HG02798 (cell line): Measurements from ENCODE around the gene SLC25A36.

Experiments used
- ATAC-seq: cut with Tn5 transposase; IDR thresholded peaks from one replicate; pipeline ENCODE4 v1.9.1; 2021; ENCODE audit warnings: mild to moderate bottlenecking; ENCODE audit not compliant: unreplicated experiment, poor library complexity

SLC25A36 gene

DNA sequence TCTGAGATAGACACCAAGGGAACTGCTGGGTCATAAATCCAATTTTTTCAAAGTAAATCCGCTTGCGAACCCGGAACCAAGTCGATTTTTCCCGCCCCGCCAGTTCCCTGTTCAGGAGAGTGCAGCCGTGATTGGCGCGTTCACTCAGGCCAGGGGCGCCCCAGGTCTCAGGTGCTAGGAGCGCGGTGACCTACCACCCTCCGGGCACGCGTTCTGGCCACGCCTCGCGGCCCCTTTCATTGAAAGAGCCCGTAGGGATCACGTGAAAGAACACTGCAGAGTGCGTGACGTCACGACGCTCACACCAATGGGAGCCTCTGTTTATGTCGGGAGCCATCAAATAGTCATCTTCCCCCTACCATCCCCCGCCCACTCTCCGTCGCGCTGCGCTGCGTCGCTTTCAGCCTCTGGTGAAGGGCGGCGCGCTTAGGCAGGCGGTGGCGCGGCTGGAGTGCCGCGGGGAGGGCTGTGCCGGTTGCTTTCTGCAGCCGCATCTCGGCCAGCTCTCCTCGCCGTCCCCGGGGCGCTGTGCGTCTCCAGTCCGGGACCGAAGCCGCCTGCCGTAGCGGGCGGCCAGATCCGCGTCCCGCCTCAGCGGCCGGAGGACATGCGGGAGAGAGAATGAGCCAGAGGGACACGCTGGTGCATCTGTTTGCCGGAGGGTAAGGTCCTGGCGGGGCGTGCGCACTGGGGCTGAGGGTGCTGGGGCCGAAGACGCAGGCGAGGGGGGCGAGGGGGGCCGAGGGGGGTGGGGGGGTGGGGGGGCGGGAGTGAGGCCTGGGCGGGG lies at the start of gene SLC25A36:
SLC25A36 (plus strand) TSS at position 403 of the 787 bp plus-strand sequence; CDS start at position 622, 219 bp downstream.
- peak; percentile 97 for ATAC-seq

DNA sequence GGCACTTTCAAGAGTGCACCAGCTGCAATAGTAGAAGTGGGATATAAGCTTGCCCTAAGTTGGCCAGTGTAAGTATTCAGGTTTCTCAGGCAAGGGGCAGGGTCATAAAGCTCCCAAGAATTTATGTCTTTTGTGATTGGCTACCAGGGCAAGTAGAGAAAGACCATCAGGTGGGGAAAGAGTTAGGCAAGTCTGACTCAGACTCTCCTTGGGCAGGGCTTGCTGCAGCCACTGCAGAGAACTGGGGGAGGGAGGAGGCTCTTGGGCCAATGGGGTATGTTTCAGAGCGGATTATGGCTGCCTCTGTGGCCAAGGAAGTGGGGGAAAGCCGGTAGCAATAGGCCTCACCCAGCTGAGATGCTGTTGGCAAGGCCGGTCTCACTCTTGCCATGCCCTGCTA lies 44.6 kb upstream of the SLC25A36 start:
- no peak for ATAC-seq

GRCh38 chr3:140898340-140899180 lies 43.1 kb upstream of the SLC25A36 start:
- ATAC-seq: peak; percentile 57

- no peak for ATAC-seq
Observed at GRCh38 chr3:140899363-140899762, 42.3 kb upstream of the SLC25A36 start.

- ATAC-seq: no peak
Observed at GRCh38 chr3:140902791-140903190, 38.8 kb upstream of the SLC25A36 start.

GRCh38 chr3:140903196-140903595 lies 38.4 kb upstream of the SLC25A36 start:
- ATAC-seq: no peak

DNA sequence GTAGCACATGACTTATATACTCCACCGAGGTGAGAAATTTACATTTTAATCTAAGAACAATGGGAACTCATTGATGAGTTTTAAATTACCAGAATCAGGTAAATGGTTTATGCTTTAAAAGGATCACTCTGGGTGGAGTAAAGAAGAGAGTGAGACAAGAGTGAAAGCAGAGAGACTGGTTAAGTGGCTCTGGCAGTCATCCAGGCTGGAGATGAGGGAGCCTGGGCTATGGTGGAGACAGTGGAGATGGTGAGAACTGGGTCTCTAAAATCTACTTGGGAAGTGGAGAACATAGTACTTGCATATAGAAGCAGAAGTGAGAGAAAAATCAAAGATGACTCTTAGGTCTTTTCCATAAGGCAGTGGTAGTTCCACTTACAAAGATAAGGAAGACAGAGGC lies 37.1 kb upstream of the SLC25A36 start:
- ATAC-seq: no peak

GRCh38 chr3:140905559-140905958 lies 36.1 kb upstream of the SLC25A36 start:
- ATAC-seq: no peak

DNA sequence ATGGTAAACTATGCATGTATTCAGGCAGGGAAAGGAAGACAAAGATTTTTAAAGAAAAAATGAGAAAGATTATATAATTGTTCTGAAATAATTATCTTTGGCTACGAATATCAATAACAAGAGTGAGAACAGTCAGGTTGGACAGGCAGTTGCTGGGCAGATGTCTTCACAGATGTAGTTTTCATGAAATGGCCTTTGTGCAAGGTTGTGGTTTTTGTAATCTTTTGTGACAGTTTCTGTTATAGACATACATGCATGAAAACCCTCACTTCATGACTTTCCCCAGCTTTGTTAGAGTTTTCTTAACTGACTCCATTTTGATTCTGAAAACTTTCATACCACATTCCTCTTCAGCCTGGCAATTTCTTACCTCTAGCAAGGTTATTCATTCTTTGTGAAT lies 34.9 kb upstream of the SLC25A36 start:
- peak; percentile 67 for ATAC-seq

GRCh38 chr3:140910860-140911259 lies 30.8 kb upstream of the SLC25A36 start:
- ATAC-seq: no peak

DNA sequence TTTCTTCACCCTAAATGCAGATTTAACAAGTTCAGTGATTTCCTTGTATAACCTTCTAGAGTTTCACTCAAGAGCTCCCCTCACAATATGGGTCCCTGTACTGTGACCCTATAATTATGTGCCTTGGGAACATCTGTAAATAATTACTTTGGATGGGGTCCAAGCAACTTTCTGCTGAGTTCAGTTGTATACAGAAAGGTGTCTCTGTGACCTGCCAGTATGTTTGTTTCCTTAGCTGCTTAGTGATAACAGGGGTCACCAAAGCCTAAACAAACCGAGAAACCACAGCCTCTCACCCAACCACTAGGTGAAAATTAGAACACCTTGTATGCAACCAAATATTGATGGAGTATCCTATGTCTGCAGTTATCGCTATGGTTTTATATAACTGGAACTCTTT lies 29.8 kb upstream of the SLC25A36 start:
- ATAC-seq: no peak

DNA sequence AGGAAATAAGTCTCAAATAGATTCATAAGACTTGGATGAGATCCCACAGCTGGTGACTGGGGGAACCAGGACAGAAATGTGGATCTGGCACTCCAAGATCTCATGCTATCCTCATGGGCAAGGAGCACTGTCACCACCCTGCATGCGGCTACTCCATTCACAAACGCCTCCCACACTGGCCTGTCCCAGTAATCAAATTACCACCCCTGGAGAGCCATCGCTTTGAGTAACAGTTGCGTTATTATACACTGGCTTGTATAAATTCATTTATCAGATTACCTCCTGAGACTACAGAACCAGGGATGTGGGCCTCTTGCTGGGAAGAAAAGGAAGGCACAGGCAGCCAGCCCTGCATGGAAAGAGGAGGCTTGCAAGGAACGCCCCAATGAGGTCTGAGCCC lies 27.9 kb upstream of the SLC25A36 start:
- no peak for ATAC-seq

DNA sequence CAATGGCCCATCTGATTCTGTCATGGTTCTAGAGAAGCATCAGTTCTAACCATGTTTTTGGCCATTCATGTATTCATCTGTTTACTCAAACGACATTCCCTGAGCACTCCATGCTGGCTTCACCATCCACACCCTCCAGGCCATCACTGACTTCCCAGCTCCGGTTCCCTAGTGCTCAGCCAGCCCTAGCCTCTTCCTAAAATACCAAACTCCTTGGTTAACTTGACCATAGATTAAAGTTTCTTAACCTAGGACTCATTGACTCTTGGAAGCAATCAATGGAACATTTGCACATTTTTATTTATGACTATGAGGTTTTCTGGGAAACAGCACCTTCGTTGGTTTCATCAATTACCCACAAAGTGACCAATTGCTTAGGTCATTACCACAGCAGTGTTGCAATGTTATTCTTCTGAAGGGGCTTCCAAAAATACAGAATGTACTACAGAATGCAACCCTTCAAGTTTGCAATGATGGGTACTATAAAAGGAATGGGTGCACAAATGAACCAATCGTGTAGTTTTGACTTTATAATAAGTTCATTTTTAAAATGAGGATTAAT lies 27.2 kb upstream of the SLC25A36 start:
- no peak for ATAC-seq

DNA sequence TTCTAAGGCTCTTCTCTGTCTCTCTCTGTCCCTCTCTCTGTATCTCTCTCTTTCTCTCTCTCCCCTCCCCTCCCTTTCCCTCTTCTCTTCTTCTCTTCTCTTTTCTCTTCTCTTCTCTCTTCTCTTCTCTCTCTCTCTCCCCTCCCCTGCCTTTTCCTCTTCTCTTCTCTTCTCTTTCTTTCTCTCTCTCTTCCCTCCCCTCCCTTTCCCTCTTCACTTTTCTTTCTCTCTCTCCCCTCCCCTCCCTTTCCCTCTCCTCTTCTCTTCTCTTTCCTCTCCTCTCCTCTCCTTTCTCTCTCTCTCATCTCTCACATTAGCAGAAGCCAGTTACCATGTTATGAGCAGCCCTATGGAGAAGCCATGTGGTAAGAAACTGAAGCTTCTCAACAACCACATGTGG lies 25.0 kb upstream of the SLC25A36 start:
- no peak for ATAC-seq

DNA sequence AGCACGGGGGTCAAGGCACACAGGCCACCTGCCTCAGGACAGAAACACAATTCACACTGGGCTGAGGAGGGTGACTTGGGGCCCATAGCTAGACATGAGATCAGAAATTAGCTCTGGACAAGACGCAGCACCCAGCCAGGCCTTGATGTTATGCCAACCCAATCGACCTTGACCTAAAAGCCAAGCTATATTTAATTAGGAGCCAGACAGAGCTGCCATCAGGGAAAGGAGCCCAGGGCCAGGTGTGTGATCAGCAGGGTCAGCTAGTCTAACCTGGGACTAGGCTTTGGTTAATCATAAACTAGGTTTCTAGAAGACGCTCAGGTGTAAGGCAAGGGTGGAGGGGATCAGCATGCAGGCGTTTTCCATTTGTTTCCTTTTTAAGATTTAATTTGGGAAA lies 23.9 kb upstream of the SLC25A36 start:
- no peak for ATAC-seq

- no peak for ATAC-seq
Observed at GRCh38 chr3:140920029-140920428, 21.6 kb upstream of the SLC25A36 start.

DNA sequence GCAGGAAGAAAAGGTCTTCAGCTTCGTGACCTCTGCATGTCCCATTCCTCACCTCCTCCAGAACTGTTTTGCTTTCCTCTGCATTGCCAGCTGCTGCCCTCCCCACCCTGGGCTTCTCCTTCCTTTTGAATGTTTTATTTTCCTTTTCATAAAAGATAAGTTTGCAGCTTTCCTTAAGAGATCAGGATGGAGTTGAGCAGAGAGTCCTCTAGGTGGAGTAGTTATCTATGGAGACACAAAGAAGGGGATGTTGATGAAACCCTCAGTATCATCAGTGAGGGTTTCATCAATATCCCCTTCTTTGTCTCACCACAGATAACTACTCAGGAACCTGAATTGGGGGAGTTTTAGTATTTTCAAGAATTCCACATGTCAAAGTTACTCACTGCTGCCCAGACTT lies 19.0 kb upstream of the SLC25A36 start:
- ATAC-seq: no peak

GRCh38 chr3:140924097-140924873 lies 17.4 kb upstream of the SLC25A36 start:
- ATAC-seq: no peak

- ATAC-seq: no peak
Observed at GRCh38 chr3:140927279-140928069, 14.2 kb upstream of the SLC25A36 start.

- no peak for ATAC-seq
Observed at GRCh38 chr3:140929446-140929845, 12.2 kb upstream of the SLC25A36 start.
